GM21447 (cell line): ENCODE measurements around the gene LBH.

Source experiments
- ATAC-seq: cut with Tn5 transposase; IDR thresholded peaks from one replicate; pipeline ENCODE4 v1.9.1; 2021; ENCODE audit not compliant: unreplicated experiment

Gene LBH

GRCh38 chr2:30231212-30231995 lies at the start of gene LBH:
Gene LBH, plus strand, starts transcription at chr2:30231534. Its CDS starts 205 bp downstream, at chr2:30231739.
- ATAC-seq: peak; percentile 49

GRCh38 chr2:30184035-30184434 lies 47.3 kb upstream of the LBH start:
- no peak for ATAC-seq

GRCh38 chr2:30185178-30185577 lies 46.2 kb upstream of the LBH start:
- no peak for ATAC-seq

DNA sequence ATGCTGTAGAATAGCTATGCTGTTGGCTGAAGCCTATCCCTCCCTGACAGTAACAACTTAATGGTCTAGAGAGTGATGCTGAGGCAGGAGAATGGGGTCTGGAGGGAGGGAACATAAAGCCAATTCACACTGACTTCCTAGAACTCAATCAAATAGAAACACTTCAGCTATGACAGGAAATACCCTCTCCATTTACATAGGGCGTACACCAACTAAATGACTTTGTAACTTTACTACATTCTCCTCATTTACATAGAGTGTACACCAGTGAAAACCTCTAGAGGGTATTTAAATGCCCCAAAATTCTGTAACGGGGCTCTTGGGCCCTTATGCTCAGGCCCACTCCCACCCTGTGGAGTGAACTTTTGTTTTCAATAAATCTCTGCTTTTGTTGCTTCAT lies 43.0 kb upstream of the LBH start:
- ATAC-seq: no peak

DNA sequence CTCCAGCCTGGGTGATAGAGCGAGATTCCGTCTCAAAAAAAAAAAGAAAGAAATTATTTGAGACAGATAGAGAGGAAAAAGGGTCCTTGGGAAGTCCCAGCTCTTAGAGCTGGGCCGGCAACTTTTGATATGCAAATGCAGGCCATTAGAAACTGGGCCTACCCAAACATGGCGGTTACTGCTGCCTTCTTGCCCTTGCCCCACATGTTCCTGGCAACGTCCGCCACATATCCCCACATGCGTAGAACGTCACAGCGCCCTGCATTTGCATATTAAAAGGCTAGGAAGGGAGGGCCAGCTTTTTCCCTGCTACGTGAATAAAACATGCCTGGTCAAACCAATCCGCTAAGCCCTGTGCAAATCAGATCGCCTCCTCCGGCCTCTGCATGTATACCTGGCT lies 40.7 kb upstream of the LBH start:
- no peak for ATAC-seq

GRCh38 chr2:30191107-30191506 lies 40.2 kb upstream of the LBH start:
- no peak for ATAC-seq

DNA sequence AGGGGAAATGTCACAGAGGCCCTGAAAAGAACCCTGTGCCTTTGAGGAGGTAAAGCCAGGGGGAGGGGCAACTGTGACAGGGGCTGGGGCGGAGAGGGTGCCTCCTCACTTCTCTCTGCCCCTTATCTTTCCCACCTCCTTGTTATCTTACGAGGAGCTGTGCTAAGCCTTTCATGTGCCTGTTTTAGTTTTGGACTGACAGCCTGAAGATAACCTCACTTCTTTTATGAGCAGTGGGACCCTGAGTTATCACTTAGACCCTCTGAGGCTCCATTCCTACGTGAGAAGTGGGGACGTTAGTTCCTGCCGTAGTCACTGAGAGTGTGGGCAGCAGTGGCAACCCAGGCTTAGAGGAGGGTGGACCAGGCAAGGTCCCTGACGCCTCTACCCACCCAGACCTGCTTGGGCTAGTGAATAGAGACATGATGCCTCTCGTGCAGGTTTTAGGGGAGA lies 39.5 kb upstream of the LBH start:
- ATAC-seq: no peak

GRCh38 chr2:30192314-30192713 lies 39.0 kb upstream of the LBH start:
- ATAC-seq: no peak

DNA sequence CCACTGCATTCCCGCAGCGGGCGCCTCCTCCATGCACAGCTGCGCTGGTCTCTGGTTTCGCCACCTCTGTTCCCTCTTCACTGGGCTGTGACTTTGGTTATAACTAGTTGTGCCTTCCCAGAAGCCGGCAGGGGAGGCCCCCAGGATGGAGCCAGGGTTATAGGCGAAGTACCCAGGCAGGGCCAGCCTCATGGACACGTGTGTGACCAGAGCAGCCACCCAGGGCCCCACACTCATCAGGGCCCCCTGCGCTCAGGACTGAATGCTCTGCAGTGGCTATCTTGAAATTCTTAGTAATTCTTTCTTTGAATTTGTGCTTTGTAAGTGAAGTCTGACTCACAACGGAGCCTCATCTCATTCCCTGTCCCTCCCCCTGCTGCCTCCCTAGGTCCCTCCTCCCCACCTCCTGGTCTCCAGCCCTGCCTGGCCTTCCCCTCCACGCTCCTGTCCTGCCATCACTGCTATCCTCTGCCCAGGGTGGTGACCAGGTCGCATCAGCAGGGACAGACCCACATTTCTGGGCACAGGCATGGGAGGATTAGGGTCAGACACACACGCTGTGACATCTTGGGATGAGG lies 38.1 kb upstream of the LBH start:
- no peak for ATAC-seq

GRCh38 chr2:30194421-30194820 lies 36.9 kb upstream of the LBH start:
- no peak for ATAC-seq

- ATAC-seq: no peak
These were observed 36.3 kb upstream of the LBH start for GRCh38 chr2:30195016-30195415.

DNA sequence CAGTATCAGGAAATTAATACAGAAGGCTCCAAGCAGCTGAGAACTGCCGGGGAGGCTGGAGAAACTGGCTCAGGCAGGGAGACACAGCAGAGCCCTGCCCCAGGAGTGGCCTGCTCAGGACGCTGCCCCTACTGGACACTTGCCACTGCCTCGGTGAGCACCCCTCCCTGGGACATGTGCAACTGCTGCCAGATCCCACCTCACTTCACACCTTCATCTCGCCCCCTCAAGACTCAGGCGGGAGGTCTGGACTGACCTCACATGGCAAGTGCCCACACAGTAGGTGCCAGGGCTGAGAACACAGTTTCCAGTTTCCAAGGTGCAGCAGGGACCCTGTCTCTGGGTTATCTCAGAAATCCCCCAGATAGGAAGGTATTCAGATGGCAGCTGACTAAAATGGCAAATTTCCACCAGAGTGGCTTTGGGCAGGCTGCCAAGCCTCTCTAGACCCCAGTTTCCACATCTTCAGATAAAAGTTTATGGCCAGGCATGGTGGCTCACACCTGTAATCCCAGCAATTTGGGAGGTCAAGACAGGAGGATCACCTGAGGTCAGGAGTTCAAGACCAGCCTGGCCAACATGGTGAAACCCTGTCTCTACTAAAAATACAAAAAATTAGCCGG lies 33.7 kb upstream of the LBH start:
- no peak for ATAC-seq

DNA sequence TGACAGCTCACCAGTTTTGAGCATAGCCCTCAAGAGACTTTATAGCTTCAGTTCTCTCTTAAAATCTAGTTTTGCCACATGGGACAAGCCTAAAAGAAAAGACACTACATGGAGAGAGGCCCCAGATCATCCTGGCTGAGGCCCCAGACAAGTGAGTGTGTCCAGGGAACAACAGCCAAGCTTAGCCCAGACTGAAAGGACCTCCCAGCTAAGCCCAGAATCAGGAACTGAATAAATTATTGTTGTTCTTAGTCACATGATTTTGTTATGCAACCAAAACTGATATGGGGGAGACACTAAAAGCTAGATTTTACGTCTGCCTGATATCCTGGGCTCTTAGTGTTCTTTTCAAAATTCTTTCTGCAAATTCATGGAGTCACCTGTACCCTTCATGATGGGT lies 29.3 kb upstream of the LBH start:
- no peak for ATAC-seq

GRCh38 chr2:30203156-30203555 lies 28.2 kb upstream of the LBH start:
- no peak for ATAC-seq

DNA sequence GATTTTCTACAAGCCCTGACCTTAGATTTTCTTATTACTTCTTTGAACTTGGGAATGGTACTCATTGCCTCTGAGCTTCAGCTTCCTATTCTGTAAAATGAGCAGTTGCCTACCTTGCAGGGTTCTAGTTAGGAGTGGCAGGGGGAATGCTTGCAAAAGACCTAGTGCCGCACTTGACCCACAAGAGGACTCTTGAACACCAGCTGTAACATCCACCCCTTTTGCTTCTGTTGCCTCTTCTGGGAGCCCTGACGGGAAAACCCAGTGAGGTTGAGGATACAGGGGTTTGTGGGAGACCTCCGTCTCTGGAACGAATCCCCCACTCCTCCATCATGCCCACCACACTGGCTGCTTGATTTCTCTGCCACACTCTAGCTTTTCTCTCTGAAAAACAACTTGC lies 27.1 kb upstream of the LBH start:
- no peak for ATAC-seq

DNA sequence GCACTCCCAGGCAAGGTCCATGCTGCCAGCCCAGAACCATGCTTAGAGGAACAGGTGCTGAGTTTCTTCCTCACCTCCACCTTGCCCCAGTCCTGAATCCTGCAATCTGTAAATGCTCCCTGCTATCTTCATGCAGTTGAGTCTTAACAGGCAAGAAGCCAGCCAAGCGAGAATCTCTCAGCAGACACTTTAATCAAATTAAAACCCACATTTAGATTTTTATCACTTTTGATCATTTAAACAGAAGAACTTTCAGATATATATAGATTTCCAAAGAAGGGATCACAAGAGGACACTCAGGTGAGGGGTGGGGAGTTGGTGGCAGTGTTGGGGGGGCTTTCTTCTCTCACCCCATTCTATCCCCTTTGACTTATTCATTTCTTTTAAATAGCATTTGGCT lies 25.9 kb upstream of the LBH start:
- ATAC-seq: no peak

DNA sequence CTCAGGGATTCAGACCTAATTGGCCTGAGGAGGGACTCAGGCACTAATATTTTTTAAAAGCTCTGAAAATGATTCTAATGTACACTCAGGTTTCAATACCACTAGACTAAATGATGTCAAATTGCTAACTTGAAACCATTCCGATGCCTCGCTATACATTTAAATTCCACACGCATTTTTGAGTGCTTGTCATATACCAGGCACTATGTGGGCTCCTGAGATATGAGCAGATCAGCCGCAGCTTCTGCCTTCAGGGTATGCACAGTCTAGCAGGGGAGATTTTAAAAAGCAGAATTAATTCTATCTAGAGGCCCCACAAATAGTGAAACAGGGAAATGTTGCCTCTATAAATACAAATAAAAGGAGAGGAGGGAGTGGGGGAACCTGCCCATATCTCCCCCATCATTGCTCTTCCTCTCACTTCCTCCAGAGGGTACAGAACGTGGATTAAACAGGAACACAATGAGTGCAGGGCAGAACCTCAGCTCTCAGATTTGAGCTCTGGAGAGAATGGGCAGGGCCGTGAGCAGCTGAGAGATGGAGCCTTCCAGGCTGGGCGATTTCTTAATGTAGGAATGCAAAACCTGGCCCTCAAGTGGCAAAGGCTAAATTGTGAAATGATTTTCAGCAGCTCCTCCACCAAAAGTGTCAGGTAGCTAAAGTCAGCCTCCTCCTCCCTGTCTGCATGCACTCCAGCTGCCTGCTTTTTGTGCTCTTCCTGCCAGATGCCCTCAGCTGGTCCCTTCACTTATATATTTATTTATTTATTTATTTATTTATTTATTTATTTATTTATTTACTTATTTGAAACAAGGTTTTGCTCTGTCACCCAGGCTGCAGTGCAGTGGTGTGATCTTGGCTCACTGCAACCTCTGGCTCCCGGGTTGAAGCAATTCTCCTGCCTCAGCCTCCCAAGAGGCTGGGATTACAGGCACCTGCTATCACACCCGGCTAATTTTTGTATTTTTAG lies 24.6 kb upstream of the LBH start:
- ATAC-seq: no peak

DNA sequence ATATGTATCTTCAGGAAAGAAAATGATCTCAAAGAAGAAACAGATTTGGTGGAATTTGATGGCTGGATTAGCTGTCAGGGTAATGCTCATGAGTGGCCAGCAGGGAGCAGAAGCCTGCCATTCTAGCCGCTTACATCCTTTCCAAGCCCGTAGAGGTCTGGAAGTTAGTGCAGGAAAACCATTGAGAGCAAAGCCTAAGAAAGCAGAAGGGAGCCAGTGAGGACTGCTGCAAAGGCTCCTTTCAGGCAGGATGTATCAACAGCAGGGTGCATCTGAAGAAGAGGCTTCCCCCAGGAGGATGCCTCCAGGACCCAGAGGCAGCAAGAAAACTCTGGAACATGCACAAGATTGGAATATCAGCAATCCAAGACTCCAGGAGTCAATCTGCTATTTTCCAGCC lies 22.9 kb upstream of the LBH start:
- peak; percentile 55 for ATAC-seq

DNA sequence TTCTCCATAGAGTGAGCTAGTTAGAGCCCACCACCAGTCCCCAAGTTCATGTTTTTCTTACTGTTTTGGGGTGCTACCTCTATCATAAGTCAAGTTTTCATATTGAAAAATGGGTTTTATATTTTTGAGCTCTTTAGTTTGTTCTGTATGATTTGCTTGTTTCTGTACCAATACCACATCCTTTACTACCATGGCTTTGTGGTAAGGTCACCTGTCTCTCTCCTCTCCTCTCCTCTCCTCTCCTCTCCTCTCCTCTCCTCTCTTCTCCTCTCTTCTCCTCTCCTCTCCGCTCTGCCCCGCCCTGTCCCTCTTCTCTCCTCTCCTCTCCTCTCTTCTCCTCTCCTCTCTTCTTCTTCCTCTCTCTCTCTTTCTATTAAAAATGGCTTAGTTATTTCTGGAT lies 22.1 kb upstream of the LBH start:
- no peak for ATAC-seq

GRCh38 chr2:30213326-30213725 lies 18.0 kb upstream of the LBH start:
- no peak for ATAC-seq

- no peak for ATAC-seq
These were observed 17.3 kb upstream of the LBH start for GRCh38 chr2:30213907-30214463.
